AG04450 (cell line): ENCODE results near the gene TMEM145. TPM values are rescaled to one million over a fixed set of nuclear protein-coding genes. Genes with fewer than 3 reads are reported as not detected.
"Not testable (repeated sequence)": the region's sequence is repeated elsewhere in the genome, so short reads cannot be mapped to it uniquely, and the experiment has no call there.

ENCODE experiments used
- CTCF ChIA-PET: fragments of 300-600, 350-600 bp; formaldehyde crosslinking; extraction: SDS; loops from one replicate; lab custom pipeline; 2022; ENCODE audit warnings: antibody characterized with exemption, inconsistent platforms; lab: Charles Lee
- POLR2A ChIA-PET: fragments of 350-600 bp; formaldehyde crosslinking; extraction: SDS; loops from one replicate; lab custom pipeline; 2021; ENCODE audit warnings: antibody characterized with exemption, inconsistent platforms; lab: Yijun Ruan, JAX
- DNase-seq: peaks from one replicate; pipeline ENCODE4 v3.0.0-alpha.2; 2011; ENCODE audit warnings: low read depth, low spot score
- H3K27ac ChIP-seq: one replicate; pipeline ENCODE4 v1.5.1; 2012; ENCODE audit warnings: low read depth, low read length, control low read depth
- H3K27me3 ChIP-seq: one replicate; pipeline ENCODE4 v1.6.0; 2012; ENCODE audit warnings: low read length; ENCODE audit not compliant: control insufficient read depth, insufficient read depth
- H3K4me3 ChIP-seq: 2 replicates; pipeline ENCODE4 v1.5.1; 2011; ENCODE audit warnings: mild to moderate bottlenecking, low read depth, low read length, control low read depth
- H3K9me3 ChIP-seq: 2 replicates; pipeline ENCODE4 v1.5.1; 2012; ENCODE audit warnings: low read length; ENCODE audit not compliant: control insufficient read depth, insufficient read depth
- CTCF ChIP-seq: IDR thresholded peaks from 2 replicates; pipeline ENCODE4 v1.5.1; 2011; ENCODE audit warnings: low read depth, low read length, control low read depth, inconsistent platforms
- polyA plus RNA-seq: library from polyadenylated mRNA; depleted of rRNA; stranded (reverse); fragments of >200 nt; gene quantifications from 2 replicates; pipeline ENCODE4 v1.2.3, GENCODE V29; 2011

The TMEM145 gene
- polyA plus RNA-seq, 1 experiment = not detected

GRCh38 chr19:42326969-42327368 lies 13.9 kb downstream of the TMEM145 start:
- no peak overlapping the region for H3K27ac ChIP-seq
- no peak for TF ChIP-seq CTCF
- H3K27me3 ChIP-seq = peaks cover 21% of the 10 kb centered on the region
- H3K4me3 ChIP-seq = peak overlapping the region; percentile 81; the same call in 1 of the 2 replicates
- ChIA-PET CTCF (no interaction called here), POLR2A (interaction anchor here (0.6 to 0.7 kb wide), 2 partner anchors 67 to 225 kb away, joined by 3 to 7 read pairs; no protein-coding TSS in a partner anchor)
- no peaks in the 10 kb centered on the region; the same call in 1 of the 2 replicates for H3K9me3 ChIP-seq
- DNase-seq = no peak

- Histone ChIP-seq H3K27me3 (peaks cover 18% of the 10 kb centered on the region), H3K4me3 (no peak overlapping the region), H3K27ac (no peak overlapping the region), H3K9me3 (no peaks in the 10 kb centered on the region; the same call in 1 of the 2 replicates)
- no peak for DNase-seq
- TF ChIP-seq CTCF = no peak
- CTCF ChIA-PET = no interaction called here
- POLR2A ChIA-PET = interaction anchor here (0.6 to 0.7 kb wide), 2 partner anchors 66 to 225 kb away, joined by 3 to 7 read pairs; no protein-coding TSS in a partner anchor
Measured at GRCh38 chr19:42327381-42327780, 14.3 kb downstream of the TMEM145 start.

GRCh38 chr19:42328106-42328505 lies 15.0 kb downstream of the TMEM145 start:
- ChIA-PET CTCF (no interaction called here), POLR2A (no interaction called here)
- peaks cover 13% of the 10 kb centered on the region for H3K27me3 ChIP-seq
- no peak overlapping the region for H3K27ac ChIP-seq
- no peak for TF ChIP-seq CTCF
- no peak for DNase-seq
- no peak overlapping the region for H3K4me3 ChIP-seq
- no peaks in the 10 kb centered on the region; the same call in 1 of the 2 replicates for H3K9me3 ChIP-seq

- CTCF ChIA-PET = no interaction called here
- POLR2A ChIA-PET = no interaction called here
- no peak for DNase-seq
- H3K27ac ChIP-seq = no peak overlapping the region
- no peaks in the 10 kb centered on the region; the same call in 1 of the 2 replicates for H3K9me3 ChIP-seq
- no peak overlapping the region for H3K4me3 ChIP-seq
- TF ChIP-seq CTCF = no peak
- H3K27me3 ChIP-seq = peaks cover 8% of the 10 kb centered on the region
Measured at GRCh38 chr19:42328854-42329253, 15.7 kb downstream of the TMEM145 start.

- Histone ChIP-seq H3K9me3 (no peaks in the 10 kb centered on the region), H3K27me3 (no peaks in the 10 kb centered on the region), H3K4me3 (no peak overlapping the region), H3K27ac (no peak overlapping the region)
- no peak for TF ChIP-seq CTCF
- CTCF ChIA-PET = interaction anchor here (0.5 kb wide), 1 partner anchor 166 kb away, joined by 3 read pairs; no protein-coding TSS in a partner anchor
- POLR2A ChIA-PET = no interaction called here
- no peak for DNase-seq
Measured at GRCh38 chr19:42330241-42330711, 17.2 kb downstream of the TMEM145 start.

GRCh38 chr19:42331333-42331732 lies 18.2 kb downstream of the TMEM145 start:
- DNase-seq, POLR2A ChIA-PET, CTCF ChIA-PET, H3K27me3 ChIP-seq, H3K27ac ChIP-seq, H3K9me3 ChIP-seq, H3K4me3 ChIP-seq: not testable (repeated sequence)
